GM18868 (cell line): ENCODE results near the gene CACNA1B.
"Not testable (repeated sequence)": the region's sequence is repeated elsewhere in the genome, so short reads cannot be mapped to it uniquely, and the experiment has no call there.

Experiments
- ATAC-seq: cut with Tn5 transposase; IDR thresholded peaks from one replicate; pipeline ENCODE4 v1.9.1; 2021; ENCODE audit warnings: mild to moderate bottlenecking, moderate library complexity; ENCODE audit not compliant: unreplicated experiment

CACNA1B gene

DNA sequence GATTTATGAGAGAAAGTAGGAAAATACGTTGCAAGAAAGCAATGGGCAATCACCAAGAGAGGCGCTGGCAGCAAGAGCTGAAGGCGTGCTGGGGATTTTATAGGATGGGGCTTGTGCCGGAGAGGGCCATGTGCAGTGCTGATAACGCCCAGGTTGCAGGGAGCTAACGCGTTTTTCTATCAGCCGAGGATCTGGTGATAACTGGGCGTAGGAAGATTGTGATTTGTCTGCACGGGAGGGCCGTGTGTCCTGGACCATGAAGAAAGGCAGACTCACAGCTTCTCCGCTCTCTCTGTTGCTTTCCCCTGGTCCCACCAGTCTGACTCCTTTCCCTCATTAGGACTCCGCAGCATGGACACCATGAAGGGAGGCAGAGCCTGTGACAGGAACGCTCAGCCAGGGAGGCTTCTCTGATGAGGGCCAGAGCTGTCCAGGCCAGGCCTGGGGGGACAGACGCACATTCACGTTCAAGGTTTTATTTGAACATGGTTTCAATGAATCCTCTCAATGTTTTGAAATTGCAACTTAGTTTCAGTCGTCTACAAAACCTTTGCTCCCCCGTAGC, 11.9 kb upstream of the CACNA1B start:
- ATAC-seq, result no peak

DNA sequence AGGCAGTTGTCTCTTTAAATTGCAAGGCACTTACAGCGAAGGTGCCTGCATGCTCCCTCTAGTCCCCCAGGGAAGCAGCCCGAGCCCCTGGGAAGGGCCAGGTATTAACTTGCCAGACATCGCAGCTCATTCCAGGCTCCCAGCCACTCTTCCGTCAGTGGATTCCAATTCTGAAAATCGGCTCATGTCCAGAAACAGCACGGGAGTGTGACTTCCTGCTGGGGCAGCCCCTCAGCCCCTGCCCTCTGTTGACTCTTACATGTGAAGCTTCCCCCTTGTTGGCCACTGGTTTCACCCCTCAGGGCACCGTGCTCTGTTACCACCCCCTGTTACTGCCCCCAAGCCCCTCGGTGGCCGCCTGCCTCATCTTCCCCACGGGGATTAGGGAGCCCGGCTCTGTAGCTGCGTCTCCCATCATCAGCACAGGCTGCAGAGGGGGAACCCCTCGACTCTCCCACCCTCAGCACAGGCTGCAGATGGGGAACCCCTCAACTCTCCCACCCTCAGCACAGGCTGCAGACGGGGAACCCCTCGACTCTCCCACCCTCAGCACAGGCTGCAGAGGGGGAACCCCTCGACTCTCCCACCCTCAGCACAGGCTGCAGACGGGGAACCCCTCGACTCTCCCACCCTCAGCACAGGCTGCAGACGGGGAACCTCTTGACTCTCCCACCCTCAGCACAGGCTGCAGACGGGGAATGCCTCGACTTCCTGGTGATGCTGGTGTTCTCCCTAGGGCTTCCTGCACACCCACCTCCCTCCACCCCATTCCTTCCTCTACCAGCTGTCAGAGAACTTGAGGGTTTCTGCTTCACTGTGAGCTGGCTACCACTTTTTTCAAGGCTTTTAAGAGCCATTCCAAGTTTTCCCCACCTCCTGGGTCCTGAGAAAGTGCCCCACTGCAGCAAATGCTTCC, 11.1 kb upstream of the CACNA1B start:
- ATAC-seq, result no peak

DNA sequence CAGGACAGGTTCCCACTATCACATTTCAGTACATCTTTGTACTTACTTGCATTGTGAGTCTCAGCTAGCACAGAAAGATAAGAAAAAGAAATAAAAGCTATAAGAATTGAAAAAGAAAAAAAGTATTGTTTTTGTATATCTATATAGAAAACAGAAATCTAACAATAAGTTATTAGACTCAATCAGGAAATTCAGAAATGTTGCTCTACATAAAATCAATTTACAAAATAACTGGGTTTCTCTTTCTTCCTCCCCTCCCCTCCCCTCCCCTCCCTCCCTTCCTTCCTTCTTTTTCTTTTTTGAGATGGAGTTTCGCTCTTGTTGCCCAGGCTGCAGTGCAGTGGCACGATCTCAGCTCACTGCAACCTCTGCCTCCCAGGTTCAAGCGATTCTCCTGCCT, 7.2 kb upstream of the CACNA1B start:
- ATAC-seq, result no peak

DNA sequence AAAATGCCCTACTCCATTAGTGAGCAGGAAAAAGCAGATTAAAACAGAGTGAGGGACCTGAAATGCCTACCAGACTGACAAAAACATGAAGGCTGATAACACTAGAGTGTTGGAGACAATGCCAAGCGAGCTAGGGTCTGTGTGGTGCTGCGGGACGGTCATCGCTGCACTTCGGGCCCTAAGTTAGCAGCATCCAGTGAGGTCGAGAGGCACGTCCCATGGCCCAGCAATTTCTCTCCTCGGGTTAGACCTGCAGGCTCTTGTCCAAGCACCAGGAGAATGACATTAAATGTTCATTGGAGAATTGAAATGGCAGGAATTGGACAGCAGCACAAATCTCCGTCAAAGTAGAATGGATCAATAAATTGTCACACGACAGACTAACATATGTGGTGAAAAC, 5.3 kb upstream of the CACNA1B start:
- no peak for ATAC-seq

DNA sequence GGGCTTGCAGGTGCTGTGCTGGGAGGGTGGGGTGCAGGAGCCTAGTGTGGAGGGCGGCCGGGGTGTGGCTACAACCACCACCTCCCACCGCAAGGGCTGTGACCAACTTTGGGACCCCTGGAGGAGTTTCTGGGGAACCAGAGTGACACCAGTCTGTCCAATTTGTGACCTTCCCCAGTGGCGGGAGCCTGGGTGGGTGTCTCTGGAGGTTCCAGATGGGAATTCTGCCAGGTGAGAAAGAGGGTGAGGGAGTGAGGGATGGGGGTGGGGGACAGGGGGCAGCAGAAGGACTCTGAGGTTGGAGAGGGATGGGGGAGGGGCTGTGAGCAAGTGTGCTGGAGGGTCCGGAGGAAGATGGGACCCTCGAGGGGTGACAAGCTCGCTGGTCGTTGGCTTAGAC, 4.2 kb upstream of the CACNA1B start:
- ATAC-seq, result no peak

DNA sequence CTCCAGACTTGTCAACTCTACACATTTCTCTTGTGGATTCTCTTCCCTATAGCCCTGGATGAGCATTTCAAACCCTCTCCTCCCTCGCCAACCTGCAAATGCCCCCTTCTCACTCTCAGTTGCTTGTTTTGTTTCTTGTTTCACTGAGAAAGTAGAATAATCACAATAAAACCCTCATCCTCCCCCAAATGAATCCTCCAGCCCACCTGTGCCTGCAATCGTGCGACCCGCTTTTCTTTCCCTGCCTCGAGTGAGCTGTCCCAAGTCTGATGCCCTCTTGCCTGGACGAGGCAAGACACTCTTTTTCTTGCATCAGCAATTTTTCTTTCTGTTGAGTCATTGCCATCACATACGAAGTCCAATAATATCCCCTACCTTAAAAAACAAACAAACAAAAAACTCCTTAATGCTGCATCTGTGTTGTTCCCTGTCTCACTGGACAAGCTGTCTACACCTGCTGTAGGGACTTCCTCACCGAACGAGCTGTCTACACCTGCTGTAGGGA, 3.7 kb upstream of the CACNA1B start:
- ATAC-seq, result no peak

DNA sequence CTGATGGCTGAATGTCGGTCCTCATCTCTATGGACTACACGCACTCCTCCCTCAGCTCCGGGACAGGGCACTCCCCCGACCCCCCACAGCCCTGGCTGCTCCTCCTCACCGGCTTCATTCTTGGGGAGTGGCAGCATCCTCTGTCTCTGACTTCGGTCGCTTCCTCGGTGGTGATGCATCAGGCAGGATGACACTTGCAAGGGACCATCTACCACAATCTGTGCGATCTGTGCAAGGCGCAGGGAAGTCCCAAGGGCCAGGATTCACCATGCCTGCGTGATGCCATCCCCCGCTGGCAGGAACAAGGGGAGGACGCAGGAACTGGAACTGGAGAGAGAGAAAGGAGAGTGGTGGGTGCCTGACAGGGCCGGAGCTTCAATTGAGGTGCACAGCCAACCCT, 2.2 kb upstream of the CACNA1B start:
- ATAC-seq, result no peak

DNA sequence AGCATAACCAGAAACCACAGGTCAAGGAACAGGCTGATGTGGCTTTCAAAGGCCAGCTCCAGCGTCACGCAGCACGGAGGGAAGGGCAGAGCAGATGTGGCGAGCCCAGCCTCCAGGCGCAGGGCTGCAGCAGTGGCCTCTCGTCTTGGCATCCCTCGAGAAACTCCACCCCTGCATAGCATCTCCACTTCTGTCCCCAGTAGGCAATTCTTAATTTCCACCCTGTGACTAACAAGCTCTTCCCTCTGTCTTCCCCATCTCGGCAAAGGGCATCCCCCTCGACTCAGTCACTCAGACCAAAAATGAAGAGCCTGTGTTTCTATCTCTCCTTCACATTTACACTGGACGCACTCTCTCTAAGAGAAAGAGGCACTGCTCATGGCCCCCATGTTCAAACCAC, 1.7 kb upstream of the CACNA1B start:
- no peak for ATAC-seq

DNA sequence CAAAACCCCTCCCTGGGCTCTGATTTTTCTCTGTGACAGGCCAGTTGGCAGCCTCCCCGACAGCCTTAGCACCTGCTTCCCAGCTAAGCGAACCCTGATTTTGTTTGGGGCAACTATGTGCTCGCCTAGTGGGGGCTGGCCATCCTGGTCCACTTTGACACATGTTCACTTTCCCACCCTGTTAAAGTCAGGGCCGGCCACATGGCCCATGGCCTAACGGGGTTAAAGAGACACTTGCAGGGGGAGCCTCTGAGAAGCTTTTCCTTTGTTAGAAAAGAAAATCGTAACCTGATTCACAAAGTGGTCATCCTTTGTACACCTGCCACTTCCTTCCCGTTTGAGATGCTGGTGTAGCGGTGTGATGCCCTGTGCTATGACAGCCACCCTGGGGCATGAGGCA, 1.3 kb upstream of the CACNA1B start:
- ATAC-seq, result no peak

DNA sequence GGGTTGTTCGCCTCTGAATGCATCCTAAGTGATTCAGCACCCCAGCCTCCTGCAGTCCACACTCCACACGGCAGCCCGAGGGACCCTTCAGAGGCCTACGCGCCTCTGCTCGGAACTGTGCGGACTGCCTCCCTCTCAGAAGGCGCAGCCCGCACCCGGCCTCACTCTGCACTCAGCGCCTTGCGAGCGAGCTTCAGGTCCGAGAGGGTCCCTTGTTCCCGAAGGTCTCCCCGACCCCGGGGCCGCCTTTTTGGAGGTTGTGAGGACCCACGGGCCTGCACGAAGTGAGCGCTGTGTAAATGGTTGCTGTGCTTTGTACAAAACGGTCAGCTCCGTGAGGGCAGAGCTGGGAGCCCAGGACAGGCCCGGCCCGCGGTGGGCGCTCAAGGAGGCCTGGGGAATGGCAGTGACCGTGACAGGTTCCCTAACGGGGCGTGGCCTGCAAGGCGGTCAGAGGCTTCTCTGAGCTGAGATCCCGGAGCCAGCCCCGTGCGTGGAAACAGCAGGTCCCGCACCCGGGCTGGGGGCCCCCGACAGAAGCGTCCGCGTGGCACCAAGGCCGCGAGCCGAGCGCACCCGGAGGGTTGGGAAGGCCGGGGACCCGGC, 698 bp upstream of the CACNA1B start:
- no peak for ATAC-seq

DNA sequence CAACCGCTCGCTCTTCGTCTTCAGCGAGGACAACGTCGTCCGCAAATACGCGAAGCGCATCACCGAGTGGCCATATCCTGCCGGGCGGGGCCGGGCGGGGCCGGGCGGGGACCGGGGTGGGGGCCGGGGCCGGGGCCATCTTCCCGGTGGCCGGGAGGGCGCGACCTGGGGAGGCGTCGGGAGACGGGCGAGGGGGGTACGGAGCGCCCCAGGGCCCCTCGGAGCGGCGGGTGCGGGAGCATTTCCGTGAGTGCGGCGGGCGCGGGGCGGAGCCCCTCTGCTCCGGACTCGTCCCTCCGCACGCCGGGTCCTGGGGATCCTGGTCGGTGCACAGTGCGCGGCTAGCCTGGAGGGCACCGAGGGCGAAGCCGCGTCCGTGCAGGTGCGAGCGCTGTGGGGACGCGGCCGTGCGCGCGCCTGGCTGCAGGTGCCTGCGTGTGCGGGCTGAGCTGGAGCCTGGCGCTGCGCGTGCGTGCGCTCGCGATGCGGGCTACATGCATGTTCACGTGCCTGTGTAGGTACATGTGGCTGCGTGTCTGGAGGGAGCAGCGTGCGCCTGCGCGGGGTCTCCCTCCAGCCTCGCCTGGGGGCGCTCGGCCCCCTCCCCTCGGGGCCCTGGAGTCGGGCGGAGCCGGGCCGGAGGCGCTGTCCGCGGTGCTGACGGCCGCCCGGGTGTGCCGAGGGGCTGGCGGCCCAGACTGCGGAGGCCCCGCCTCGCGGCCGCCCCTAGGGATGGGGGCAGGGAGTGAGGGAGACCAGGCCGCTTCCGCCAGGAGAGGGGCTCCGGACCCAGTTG, 762 bp downstream of the CACNA1B start:
- no peak for ATAC-seq

DNA sequence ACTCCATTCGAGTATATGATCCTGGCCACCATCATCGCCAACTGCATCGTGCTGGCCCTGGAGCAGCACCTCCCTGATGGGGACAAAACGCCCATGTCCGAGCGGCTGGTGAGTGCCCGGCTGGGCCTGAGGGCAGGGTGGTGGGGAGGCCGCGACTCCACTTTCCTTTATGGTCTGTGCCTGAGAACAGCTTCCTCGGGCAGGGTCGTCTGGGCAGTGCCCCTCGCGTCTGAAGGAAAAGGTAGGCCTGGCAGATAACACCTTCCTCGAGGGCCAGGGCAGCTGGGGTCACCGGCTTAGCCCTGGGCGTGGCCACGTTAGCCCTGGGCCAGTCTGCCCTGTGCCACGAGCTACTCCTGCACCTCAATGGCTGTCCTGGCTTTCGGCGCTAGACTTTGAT, 1.5 kb downstream of the CACNA1B start:
- no peak for ATAC-seq

DNA sequence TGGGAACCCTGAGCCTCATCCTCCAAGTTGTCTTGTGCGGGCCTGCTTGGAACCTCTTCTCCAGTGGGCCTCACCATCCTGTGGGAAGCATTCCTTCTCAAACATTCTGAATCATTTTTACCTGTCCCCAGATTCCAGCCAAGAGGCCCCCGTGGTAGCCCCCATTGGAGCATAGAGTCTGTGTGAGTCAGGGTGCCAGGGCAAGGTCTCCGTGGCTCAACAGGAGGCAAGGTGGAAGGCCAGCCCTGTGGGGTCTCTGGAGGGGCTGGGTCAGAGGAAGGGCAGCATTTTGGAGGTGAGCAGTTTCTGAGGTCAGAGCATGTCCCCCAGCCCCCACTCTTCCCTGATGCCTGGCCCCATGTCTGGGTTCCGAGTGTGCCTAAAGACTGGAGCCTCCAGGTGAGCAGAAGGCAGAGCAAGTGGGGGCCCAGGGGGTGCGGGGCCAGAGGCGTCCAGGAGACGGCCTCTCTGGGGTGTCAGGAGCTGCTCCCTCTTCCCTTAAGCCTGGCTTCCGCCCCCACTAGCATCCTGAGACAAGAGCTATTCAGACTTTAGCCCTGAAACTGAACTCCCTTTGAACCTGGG, 2.1 kb downstream of the CACNA1B start:
- no peak for ATAC-seq

DNA sequence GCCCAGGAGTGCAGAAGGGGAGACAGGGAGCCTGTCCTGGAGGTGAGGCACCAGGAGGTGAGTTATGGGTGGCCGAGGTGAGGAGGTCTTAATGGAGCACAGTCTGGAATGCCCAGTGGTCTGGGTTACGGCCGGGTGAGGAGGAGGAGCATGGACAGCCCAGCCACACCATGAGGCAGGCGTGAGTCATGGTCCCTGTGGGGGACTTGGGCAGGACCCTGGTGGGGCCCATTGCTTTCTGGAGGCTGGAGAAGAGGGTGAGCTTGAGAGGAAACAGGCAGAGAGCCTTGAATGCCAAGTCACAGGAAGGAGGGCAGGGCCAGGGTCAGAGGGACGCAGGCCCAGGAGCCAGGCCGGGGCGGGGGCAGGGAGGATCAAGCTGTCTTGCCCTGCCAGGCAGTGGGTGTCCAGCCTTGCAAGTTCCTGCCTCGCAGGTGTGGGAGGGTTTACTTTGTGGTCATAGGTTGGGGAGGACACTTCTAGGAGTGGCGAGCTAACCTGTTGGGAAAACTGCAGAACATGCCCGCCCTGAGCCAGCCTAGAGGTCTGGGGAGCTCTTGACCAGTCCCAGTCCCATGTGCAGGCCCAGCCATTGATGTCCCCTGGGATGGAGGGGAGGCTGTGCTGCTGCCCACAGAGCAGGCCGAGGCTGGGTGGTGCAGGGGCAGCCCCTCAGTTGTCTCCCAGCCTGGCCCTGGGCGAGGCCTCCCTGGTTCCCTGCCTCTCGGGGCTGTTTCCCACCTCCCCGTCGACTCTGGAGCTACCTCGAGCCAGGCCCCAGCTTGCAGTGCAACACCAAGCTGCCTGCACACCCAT, 2.8 kb downstream of the CACNA1B start:
- no peak for ATAC-seq

DNA sequence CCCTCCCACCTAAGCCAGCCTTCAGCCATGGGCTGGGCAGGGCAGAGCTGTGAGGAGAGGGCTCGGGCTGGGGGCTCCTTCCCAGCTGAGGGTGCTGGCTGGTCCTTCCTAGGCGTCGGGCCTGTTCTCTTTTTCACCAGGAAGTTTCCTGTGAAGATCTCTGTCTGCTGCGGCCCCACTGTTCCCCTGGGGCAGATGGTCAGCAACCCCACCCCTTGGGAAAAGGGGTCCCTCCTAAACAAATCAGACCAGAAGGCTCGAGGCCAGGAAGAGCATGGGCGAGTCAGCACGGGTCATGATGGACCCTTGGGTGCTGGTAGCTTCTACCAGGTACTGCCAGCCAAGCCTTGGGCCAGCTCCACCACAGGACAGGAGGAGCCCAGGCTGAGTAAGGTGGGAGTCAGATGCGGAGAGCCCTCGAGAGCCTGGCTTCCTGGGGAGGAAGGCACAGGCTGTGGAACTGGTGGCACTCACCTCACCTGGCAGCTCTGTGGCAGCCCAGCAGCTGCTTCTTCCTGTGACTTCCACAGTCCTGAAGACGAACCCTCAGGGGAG, 3.5 kb downstream of the CACNA1B start:
- no peak for ATAC-seq

DNA sequence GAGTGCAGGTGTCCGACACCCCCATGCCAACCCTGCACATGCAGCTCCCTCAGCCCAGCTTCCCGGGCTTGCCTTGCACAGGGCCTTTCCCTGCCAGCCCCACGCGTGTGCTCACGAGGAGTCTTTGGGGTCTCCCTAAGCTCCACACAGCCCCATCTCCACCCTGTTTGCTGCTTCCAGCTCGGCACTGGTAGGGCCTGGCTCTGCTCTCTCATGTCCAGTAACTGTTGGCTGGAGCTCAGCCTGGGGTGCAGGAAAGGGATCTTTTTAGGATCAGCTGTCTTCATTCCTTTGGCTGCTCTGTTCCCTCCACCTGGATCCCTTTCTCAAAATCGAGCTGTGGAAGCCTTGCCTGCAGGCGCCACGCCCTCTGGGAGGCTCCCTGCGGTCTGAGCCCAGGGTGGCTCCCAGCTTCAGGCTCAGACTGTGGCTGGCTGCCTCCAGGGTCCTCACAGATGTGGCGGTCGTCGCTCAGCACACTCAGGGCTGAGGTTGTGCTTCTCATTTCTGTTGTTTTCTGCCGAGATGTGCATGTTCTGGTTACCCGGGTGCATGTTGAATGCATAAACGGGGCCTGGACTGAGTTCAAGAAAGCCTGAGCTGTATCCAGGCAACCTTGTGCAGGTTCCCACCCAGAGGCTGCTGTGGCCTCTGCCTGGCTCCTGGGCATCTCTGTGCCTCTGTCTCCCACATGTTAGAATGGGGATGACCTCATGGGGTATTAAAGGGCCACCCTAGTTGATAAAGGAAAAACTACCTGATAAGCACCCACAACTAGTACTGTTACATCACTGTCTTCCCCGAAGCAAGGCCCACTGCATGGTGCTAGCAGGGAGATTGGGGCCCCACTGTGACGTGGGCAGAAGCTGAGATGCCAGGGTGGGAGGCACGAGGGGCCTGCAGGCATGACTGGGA, 4.3 kb downstream of the CACNA1B start:
- ATAC-seq, result no peak

DNA sequence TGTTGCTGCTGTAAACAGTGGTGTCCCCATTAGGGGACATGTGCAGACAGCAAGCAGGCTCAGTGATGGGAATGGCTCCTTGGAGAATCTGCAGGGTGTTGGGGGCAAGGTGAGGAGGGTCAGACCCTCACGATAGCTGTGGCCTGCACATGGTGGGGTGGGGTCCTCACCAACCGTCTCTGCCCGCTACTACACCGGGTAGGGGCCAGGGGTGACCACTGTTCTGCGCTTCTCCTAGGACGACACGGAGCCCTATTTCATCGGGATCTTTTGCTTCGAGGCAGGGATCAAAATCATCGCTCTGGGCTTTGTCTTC, 4.9 kb downstream of the CACNA1B start:
- no peak for ATAC-seq

DNA sequence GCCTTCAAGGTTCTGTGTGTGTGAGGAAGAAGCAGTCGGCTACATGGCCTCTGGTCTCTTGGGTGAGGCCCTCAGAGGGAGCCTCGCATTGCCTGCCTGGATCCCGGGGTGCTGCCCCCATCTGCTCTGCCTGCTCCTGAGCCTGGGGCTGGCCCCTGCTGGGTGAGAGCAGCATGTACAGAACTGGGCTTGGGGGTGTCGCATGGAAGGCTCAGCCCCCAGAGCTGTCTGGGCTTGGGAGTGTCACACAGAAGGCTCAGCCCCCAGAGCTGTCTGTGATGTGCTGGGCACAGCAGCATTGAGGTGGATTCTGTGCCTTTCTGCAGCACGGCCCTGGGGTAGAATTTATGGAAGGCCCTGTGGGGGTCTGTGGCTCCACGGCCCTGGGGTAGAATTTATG, 6.4 kb downstream of the CACNA1B start:
- not testable (repeated sequence) for ATAC-seq

DNA sequence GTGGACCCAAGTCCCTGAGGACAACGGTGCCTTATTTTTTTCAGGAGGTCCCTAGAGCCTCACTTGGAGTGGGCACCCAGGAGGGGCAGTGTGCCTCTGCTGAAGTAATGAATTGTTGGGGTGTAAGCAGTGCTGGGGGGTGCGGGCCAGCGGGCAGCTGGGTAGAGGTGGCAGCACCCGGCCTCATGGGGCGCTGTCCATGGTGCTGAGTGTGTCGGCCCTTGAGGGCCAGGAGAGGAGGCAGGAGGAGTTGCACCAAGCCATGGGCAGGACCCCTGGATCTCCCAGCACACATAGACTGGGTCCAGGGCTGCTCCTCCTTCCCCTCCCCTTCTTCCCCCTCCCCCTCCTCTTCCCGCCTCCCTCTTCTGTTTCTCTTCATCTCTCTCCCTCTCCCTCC, 7.0 kb downstream of the CACNA1B start:
- not testable (repeated sequence) for ATAC-seq
